Renal cortex interstitium (tissue), 11 donors: ENCODE measurements around the gene HIVEP3. TPM values are rescaled to one million over a fixed set of nuclear protein-coding genes. Genes with fewer than 3 reads are reported as not detected.
"Not testable (repeated sequence)": the region's sequence is repeated elsewhere in the genome, so short reads cannot be mapped to it uniquely, and the experiment has no call there.

ENCODE experiments used
- DNase-seq, 11 donors: peaks; one replicate each; pipeline ENCODE4 v3.0.0-alpha.2; 2013; ENCODE audit warnings: low read depth in 9 of 11, low spot score in 4 of 11; ENCODE audit errors: extremely low read depth in 1 of 11
- polyA plus RNA-seq, 3 donors: library from polyadenylated mRNA; unstranded; fragments of 120-200 nt; gene quantifications; one replicate each; pipeline ENCODE4 v1.2.1, GENCODE V29; 2013; ENCODE audit not compliant: insufficient read length in 3 of 3

The HIVEP3 gene
- polyA plus RNA-seq, 3 donors, result 3.4 to 4.6 (median 4.1) TPM

DNA sequence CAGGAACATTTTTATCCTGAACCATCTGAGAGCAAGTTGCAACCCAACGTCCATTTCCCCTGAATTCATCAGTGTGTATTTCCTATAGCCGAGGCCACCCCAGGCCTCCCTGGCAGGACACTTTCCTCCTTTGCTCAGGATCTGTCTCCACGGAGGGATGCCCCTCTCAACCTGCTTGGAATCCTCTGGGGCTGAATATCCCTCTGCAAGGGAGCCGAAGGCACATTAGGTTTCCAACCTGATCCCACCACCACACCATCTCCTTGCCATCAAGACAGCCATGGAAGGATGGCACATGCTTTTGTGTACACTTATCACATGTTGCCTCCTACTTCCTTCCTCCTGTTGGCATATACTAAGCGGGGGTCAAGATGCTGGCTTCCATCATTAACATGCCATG lies 359.4 kb downstream of the HIVEP3 start:
- no peak for DNase-seq

DNA sequence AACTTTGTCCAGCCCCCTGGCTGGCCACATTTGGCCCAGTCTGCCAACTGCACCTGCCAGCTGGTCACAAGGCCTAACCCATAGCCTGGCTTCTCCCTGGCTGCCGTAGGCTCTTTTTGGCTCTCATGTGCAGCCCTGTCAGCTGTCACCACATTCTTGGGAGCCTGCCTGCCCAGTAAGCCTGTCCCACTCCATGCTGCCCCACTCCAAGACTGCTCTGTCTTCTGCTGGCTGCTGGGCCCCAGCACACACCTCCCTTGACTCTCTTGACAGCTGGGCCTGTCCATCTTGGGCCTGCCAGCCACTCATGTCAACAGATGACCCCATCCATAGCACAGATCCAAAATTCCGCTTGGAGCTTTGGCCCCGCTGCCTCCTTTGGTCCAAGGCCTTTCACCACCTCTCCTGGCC lies 360.0 kb downstream of the HIVEP3 start:
- no peak for DNase-seq

DNA sequence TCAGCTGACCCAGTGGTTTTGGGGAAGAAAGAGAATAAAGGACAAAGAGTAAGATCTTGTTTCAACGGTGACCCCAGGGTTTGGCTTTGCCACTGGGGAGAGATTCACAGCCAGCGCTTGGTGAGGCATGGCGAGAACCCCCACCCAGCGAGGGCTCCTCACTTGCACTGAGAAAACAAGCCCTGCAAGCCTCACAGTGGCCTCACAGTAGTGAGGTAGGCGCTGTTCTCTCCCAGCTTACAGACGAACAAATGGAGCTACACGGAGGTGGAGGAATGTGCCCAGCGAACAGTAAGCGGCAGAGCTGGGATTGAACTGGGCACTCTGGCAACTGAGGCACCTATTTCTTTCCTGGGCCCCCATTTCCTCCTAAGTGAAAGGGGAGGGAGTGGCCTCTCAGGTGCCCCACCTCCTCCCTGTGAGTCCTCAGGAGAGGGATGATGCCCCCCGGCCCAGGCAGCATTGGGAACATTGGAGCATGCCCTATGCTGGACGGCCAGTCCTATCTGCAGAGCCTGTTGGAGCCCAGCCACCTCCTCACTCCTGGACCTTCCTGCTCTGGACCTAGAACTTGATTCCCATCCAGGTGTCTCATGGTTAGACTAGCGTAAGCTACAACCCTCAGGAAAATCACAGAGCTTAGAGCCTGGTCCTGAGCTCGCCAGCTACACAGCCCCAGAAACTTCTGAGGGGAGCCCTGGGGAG lies 360.8 kb downstream of the HIVEP3 start:
- DNase-seq, result no peak

DNA sequence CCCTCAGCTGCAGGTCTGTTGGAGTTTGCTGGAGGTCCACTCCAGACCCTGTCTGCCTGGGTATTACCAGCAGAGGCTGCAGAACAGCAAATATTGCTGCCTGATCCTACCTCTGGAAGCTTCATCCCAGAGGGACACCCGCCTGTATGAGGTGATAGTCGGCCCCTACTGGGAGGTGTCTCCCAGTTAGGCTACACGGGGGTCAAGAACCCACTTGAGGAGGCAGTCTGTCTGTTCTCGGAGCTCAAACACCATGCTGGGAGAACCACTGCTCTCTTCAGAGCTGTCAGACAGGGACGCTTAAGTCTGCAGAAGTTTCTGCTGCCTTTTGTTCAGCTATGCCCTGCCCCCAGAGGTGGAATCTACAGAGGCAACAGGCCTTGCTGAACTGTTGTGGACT lies 364.0 kb downstream of the HIVEP3 start:
- not testable (repeated sequence) for DNase-seq

GRCh38 chr1:41547781-41548560 lies 370.8 kb downstream of the HIVEP3 start:
- DNase-seq, result no peak

GRCh38 chr1:41547336-41547735 lies 371.4 kb downstream of the HIVEP3 start:
- no peak for DNase-seq

- DNase-seq, result no peak
These were observed 371.9 kb downstream of the HIVEP3 start for GRCh38 chr1:41546833-41547135.

- no peak for DNase-seq
These were observed 372.5 kb downstream of the HIVEP3 start for GRCh38 chr1:41545996-41546832.

GRCh38 chr1:41542196-41542930 lies 376.4 kb downstream of the HIVEP3 start:
- DNase-seq, result no peak

DNA sequence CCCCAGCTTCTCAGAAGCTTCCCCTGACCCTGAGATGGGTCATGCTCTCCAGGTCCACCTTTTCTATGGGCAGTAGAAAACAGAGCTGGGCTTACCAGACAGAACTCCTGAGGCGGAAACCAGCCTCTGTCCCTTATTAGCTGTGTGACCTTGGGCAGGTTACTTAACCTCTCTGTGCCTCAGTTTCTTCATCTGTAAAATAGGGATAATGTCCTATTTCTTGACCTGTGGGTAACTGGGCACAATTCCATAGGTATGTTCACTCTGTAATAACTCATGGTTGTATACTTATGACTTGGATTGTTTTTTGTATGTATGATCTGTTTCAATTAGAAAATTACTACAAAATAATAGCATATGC lies 377.1 kb downstream of the HIVEP3 start:
- DNase-seq, result no peak

DNA sequence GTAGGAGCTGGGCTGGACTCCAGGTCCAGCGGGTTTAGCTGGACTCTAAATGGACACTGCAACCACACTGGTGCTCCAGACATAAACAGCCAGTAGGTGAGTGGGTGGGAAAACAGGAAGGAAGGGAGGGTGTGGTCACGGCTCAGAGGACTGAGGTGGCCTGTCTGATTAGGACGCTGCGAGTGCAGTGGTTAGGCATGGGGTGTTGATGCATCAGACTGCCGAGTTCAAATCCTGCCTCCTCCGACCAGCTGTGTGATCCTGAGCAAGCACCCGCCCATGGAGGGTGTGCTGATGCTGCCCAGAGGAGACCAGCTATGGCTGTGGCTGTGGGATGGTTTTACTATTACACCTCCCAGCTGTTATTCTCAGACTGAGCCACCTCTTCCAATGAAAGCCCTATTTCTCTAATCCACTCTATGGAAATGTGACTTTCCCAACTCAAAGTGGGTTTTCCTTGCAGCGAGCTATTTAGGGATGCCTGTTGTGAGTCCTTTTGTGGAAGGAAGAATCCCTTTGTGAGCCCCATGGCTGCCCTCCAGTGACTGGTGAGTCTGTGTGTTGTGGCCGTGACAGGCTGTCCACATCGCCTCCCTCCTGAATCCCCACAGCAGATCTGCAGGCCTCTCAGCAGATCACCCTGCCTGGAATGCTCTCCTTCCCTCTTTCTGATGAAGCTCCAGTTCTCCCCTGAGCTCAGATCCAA lies 377.7 kb downstream of the HIVEP3 start:
- no peak for DNase-seq

DNA sequence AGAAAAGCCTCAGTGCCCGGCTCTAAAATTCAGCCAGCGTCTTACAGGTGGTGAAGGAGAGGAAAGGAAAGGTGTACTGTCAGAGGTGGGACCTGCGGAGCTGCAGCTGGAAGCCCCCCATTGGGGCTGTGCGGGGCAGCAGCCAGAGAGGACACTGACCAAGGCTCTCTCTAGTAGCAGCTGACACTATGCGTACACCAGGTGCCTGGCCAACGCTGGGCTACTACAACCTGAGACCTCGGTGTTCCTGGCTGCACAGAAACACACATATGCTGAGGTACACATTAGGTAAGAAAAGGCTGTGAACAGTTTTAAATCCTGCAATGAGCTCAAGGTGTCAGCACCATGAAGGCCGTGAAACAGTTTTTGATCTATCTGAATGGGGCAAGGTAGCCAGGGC lies 378.7 kb downstream of the HIVEP3 start:
- no peak for DNase-seq

DNA sequence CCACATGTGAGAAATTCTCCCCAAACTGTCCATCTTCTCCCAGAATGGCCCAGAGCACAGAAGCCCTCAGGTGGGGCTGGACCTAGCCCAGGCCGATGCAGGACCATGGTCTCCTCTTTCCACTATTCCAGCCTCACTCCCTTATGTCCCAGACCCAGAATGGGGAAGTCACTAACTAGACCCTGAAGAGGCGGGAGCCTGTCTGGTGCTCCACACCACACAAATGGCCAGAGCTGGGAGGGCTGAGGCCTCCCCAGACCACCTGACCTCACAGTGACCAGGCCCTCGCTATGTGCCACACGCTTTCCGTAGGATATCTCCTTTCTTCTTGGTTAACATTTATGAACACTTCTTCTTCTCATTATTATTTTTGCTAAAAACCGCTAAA lies 379.3 kb downstream of the HIVEP3 start:
- DNase-seq, result no peak

DNA sequence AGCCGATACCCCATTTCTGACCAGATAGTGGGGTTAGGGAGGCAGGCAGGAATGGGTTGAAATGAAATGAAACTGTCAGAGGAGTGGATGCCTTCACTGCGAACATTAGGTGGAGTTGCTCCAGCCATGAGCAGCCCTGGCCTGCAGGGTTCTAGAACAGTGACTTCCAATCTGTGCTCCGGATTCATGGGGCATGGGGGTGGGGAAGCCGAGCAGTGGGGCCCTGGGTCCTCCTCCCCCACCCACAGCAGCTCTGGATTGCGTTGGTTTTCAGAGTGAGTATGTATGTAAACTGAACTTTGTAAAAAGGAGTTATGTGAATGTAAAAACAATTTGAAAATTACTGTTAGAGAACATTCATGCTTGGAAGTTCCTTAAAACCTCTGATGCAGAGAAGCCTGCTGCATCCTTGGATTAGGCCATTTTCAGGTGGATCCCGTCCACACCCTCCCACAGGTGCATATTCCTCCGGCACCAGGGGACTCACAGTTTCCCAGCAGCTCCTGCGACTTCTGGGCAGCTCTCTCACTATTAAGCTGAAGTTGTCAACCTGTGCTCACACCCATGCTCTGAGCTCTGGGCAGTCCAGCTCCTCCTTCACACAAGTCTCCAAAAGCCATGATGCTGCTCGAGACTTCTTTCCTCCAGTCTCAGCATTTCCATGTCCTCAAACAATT lies 379.8 kb downstream of the HIVEP3 start:
- no peak for DNase-seq

- peak in 6 of 11 donors; percentile 45 to 68 (median 60) for DNase-seq
These were observed 380.9 kb downstream of the HIVEP3 start for GRCh38 chr1:41537788-41538351.

DNA sequence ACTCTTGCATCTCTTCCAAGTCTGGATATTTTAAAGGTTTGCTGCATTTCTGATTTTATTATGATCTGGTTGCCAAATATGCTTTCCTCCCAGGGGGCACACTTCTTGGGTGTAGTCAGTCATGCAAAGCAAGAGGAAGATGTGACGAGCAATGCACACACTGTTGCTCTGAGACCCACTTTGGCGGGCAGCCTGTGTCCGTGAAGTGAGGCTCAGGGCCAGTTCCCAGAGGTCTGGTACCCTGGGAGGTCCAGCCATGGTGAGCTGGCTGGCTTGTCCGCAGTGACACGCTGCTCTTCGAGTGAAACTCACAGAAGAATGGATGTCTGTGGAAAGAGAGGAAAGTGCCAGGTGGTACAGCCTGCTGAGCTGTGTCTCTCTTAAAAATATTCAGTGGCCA lies 381.5 kb downstream of the HIVEP3 start:
- no peak for DNase-seq

GRCh38 chr1:41536361-41536802 lies 382.3 kb downstream of the HIVEP3 start:
- no peak for DNase-seq

GRCh38 chr1:41535716-41536115 lies 383.0 kb downstream of the HIVEP3 start:
- DNase-seq, result no peak
